Type B pancreatic cell (in vitro differentiated cells): ENCODE results near the gene SMARCC1. TPM values are rescaled to one million over a fixed set of nuclear protein-coding genes. Genes with fewer than 3 reads are reported as not detected.

ENCODE experiments used
- DNase-seq: peaks from one replicate; pipeline ENCODE4 v3.0.0; 2021; ENCODE audit warnings: mixed read lengths; ENCODE audit not compliant: unreplicated experiment; ENCODE audit errors: extremely low spot score
- H3K27ac Mint-ChIP-seq: 2 replicates; pipeline ENCODE4 v1.8.0; 2021; ENCODE audit warnings: mild to moderate bottlenecking, mixed read lengths
- H3K27me3 Mint-ChIP-seq: 2 replicates; pipeline ENCODE4 v1.8.0; 2021; ENCODE audit warnings: mixed read lengths
- H3K36me3 Mint-ChIP-seq: 2 replicates; pipeline ENCODE4 v1.8.0; 2021; ENCODE audit warnings: mixed read lengths
- H3K4me1 Mint-ChIP-seq: one replicate; pipeline ENCODE4 v1.8.0; 2021; ENCODE audit warnings: mixed read lengths; ENCODE audit not compliant: unreplicated experiment
- H3K4me3 Mint-ChIP-seq: 2 replicates; pipeline ENCODE4 v1.8.0; 2021; ENCODE audit warnings: mild to moderate bottlenecking, mixed read lengths
- H3K9me3 Mint-ChIP-seq: 2 replicates; pipeline ENCODE4 v1.8.0; 2021; ENCODE audit warnings: mixed read lengths
- CTCF ChIP-seq: fragments of 200-600 bp; sonication (generic); conservative IDR thresholded peaks from 2 replicates; pipeline ENCODE4 v1.5.0; 2021; ENCODE audit warnings: antibody characterized with exemption, mild to moderate bottlenecking
- total RNA-seq: library from RNA; stranded (reverse); gene quantifications from 2 replicates; pipeline ENCODE4 v1.2.1, GENCODE V29; 2021; ENCODE audit warnings: low replicate concordance

Gene SMARCC1
- total RNA-seq, 1 donor from 2014 or later: 200 TPM

- no peak for TF ChIP-seq CTCF
- Mint-ChIP-seq H3K4me3 (no peak overlapping the region), H3K27me3 (no peaks in the 10 kb centered on the region), H3K36me3 (peaks cover 56% of the 10 kb centered on the region), H3K4me1 (no peaks in the 10 kb centered on the region), H3K9me3 (no peaks in the 10 kb centered on the region), H3K27ac (no peak overlapping the region)
- no peak for DNase-seq
Observed at GRCh38 chr3:47630810-47631209, 150.9 kb downstream of the SMARCC1 start.

GRCh38 chr3:47629770-47630169 lies 151.9 kb downstream of the SMARCC1 start:
- H3K4me3 Mint-ChIP-seq: no peak overlapping the region
- H3K4me1 Mint-ChIP-seq: no peaks in the 10 kb centered on the region

GRCh38 chr3:47628426-47628825 lies 153.3 kb downstream of the SMARCC1 start:
- TF ChIP-seq CTCF: no peak
- Mint-ChIP-seq H3K36me3 (peaks cover 50% of the 10 kb centered on the region), H3K27me3 (no peaks in the 10 kb centered on the region), H3K4me3 (no peak overlapping the region), H3K27ac (peak overlapping the region; percentile 62), H3K4me1 (no peaks in the 10 kb centered on the region), H3K9me3 (no peaks in the 10 kb centered on the region)
- DNase-seq: no peak

More at GRCh38 chr3:47629770-47630169, 151.9 kb downstream of the SMARCC1 start:
- Mint-ChIP-seq H3K36me3 (peaks cover 50% of the 10 kb centered on the region), H3K27ac (no peak overlapping the region), H3K27me3 (no peaks in the 10 kb centered on the region), H3K9me3 (no peaks in the 10 kb centered on the region)
- no peak for TF ChIP-seq CTCF
- no peak for DNase-seq

- Mint-ChIP-seq H3K9me3 (no peaks in the 10 kb centered on the region), H3K4me1 (no peaks in the 10 kb centered on the region), H3K27me3 (no peaks in the 10 kb centered on the region), H3K27ac (no peak overlapping the region), H3K4me3 (no peak overlapping the region), H3K36me3 (peaks cover 42% of the 10 kb centered on the region)
- no peak for TF ChIP-seq CTCF
- DNase-seq: no peak
Observed at GRCh38 chr3:47622671-47623461, 158.8 kb downstream of the SMARCC1 start.

GRCh38 chr3:47617086-47618010 lies 164.3 kb downstream of the SMARCC1 start:
- Mint-ChIP-seq H3K27me3 (no peaks in the 10 kb centered on the region), H3K36me3 (peaks cover 37% of the 10 kb centered on the region), H3K9me3 (no peaks in the 10 kb centered on the region), H3K4me3 (no peak overlapping the region), H3K27ac (peak overlapping the region; percentile 10), H3K4me1 (no peaks in the 10 kb centered on the region)
- TF ChIP-seq CTCF: no peak
- no peak for DNase-seq
